GM12873 (cell line): ENCODE results near the gene AKT3.

Source experiments
- CTCF ChIP-seq: IDR thresholded peaks from 2 replicates; pipeline ENCODE4 v1.5.1; 2012; ENCODE audit warnings: low read depth, mild to moderate bottlenecking, moderate library complexity, low read length, control low read depth; ENCODE audit not compliant: insufficient read depth; ENCODE audit errors: missing control alignments

The AKT3 gene

GRCh38 chr1:243596431-243597062 lies 253.5 kb downstream of the AKT3 start:
- no peak for TF ChIP-seq CTCF

DNA sequence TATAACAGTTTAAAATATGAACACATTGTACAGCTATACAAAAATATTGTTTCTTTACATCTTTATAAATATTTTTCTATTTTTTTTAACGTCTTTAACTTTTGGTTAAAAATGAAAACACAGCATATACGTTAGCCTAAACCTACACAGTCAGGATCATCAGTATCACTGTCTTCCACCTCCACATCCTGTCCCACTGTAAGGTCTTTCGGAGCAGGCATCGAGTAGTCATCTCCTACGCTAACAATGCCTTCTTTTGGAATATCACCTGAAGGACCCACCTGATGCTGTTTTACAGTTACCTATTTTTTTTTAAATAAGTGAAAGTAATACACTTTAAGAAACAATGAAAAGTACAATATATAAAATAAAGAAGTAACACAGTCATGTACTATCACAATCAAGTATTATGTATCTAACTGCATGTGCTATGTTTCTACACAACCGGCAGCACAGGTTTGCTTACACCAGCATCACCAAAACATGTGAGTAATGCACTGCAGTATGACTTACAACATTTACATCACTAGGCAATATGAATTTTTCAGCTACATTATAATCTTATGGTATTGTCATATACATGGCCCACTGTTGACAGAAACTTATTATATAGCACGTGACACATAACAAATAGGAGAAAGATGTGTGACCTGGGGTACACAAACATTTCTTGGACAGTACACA lies 254.4 kb downstream of the AKT3 start:
- no peak for TF ChIP-seq CTCF

DNA sequence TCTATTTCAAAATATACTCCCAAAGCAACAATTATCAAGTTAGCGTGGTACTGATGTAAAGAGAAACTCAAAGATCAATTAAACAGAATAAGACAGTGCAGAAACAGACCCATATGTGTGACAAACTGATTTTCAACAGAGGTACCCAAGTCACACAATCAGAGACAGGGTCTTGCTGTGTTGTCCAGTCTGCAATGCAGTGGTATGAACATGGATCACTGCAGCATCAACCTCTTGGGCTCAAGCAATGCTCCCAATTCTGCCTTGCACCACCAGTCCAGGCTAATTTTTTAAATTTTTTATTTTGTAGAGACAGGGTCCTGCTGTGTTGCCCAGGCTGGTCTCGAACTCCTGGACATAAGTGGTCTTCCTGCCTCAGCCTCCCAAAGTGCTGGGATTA lies 255.6 kb downstream of the AKT3 start:
- TF ChIP-seq CTCF, result no peak

GRCh38 chr1:243587823-243588560 lies 262.1 kb downstream of the AKT3 start:
- no peak for TF ChIP-seq CTCF

GRCh38 chr1:243587285-243587684 lies 262.8 kb downstream of the AKT3 start:
- no peak for TF ChIP-seq CTCF

DNA sequence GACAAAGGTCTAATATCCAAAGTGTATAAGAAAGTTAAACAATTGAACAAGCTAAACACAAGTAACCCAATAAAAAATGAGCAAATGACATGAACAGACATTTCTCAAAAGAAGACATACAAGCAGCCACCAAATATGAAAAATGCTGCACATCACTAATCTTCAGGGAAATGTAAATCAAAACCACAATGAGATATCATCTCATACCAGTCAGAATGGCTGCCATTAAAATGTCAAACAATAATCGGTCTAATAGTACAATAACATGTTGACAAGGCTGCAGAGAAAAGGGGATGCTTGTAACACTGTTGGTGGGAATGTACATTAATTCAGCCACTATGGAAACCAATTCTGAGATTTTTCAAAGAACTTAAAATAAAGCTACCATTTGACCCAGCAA lies 264.1 kb downstream of the AKT3 start:
- TF ChIP-seq CTCF, result no peak

- TF ChIP-seq CTCF, result no peak
Observed at GRCh38 chr1:243582326-243582725, 267.7 kb downstream of the AKT3 start.
